Stimulated activated CD8-positive, alpha-beta memory T cell treated with anti-CD3 and anti-CD28 coated beads, Interleukin-12 subunit alpha, Interleukin-12 subunit beta, amount 100 ng/mL, for 4 hours (primary cell): Measurements from ENCODE around the gene DNAJB4.
"Not testable (repeated sequence)": the region's sequence is repeated elsewhere in the genome, so short reads cannot be mapped to it uniquely, and the experiment has no call there.

ENCODE experiments used
- DNase-seq: peaks from one replicate; pipeline ENCODE4 v3.0.0-alpha.2; 2020; ENCODE audit warnings: low read depth

Gene DNAJB4

GRCh38 chr1:78038491-78038939 lies 33.8 kb downstream of the DNAJB4 start:
- DNase-seq, result no peak

DNA sequence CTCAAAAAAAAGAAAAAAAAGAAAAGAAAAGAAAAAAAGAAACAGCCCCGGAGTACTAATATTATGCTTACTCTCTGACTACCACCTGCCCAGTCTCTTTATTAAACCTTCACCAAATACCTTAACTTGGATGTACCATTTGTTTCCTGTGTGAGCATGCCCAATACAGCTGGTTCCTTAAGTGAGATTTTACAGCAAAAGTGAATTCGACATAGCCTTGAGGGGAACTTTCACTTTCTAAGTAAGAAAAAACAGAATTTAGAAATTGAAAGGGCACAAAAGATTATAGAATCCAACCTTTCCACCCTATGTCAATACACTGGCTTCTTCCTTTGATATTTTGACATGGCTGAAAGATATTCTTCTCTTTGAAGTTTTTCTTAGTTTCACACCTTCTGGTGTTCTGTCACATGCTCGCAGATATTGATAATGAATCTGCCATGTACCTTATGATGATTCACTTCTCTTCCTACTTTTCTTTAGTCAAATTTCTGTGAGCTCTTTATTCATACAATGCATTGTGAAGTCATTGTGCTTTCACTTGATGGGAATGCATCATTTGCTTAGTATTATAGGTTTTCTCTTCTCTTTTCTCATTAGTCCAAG lies 35.8 kb downstream of the DNAJB4 start:
- no peak for DNase-seq

GRCh38 chr1:78043436-78043835 lies 38.7 kb downstream of the DNAJB4 start:
- DNase-seq, result no peak

GRCh38 chr1:78044796-78045562 lies 40.2 kb downstream of the DNAJB4 start:
- no peak for DNase-seq

DNA sequence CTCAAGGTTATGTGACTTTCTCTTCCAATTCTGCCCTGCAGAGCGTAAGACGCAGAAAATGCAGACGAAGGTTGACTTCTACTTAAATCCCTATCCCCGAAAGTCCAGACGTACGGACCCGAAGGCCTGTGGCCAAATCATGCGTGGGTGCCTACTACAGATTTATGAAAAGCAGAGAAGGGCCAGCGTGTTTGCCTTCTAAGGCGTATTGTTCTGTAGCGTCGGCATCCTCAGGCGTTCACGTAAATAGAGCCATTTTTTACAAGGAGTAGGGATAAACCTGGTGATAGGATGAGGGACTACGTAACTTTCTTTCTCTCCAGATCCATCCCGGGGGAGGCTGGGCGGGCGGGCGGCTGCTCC lies 40.8 kb downstream of the DNAJB4 start:
- no peak for DNase-seq

GRCh38 chr1:78045926-78046778 lies 41.4 kb downstream of the DNAJB4 start, which contains the start of gene GIPC2:
TSS of gene GIPC2 (plus strand) at chr1:78045966. CDS start at chr1:78046095, 129 bp downstream.
- no peak for DNase-seq

DNA sequence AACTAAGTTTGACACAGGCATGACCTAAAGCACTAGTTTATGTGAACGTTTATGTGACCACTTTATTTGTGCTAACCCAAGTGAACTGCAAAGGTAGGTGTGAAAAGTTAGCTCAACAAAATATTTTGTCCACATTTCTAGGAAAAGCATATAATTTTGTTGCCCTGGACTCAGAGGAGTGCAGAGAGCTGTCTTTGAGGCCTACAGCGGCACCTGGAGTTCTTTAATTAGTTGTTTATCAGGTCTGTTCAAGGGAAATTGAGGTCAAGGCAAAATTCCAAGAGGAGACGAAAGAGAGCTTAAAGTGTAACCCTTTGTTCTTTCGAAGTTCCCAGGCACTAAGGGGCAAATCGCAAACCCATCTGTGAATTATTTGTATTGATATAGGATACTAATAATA lies 42.4 kb downstream of the DNAJB4 start:
- DNase-seq, result no peak

GRCh38 chr1:78047631-78048030 lies 42.9 kb downstream of the DNAJB4 start:
- DNase-seq, result no peak

DNA sequence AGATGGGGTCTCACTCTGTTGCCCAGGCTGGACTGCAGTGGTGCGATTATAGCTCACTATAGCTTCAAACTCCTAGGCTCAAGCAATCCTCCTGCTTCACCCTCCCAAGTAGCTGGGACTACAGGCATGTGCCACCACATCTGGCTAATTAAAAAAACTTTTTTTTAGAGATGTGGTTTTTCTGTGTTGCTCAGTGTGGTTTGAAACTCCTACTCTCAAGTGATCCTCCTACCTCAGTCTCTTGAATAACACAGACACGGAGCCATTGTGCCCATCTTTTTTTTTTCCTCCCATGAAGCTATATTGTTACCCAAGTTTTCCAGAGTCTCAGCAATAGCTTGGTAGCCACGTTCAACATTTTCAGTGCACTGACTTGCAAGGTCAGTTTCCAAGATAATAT lies 43.7 kb downstream of the DNAJB4 start:
- no peak for DNase-seq

DNA sequence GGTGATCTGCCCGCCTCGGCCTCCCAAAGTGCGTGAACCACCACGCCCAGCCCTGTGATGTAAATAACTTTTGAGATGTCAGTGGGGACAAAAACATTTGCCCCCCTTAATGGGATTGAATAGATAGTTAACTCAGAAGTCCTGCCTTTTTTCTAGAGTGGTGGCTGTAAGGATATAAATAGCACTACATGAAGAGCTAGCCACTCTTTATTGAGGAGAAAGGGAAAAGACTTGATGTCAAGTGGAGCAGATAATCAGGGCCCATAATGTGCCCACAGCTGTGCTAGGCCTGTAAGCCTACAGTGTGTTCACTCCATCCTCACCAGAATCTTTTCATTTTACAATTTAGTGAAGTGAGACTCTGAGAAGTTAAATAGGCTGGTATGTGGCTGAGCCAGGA lies 44.7 kb downstream of the DNAJB4 start:
- DNase-seq, result no peak

- DNase-seq, result no peak
Observed at GRCh38 chr1:78051005-78051404, 46.3 kb downstream of the DNAJB4 start.

- DNase-seq, result no peak
Observed at GRCh38 chr1:78052685-78053405, 48.1 kb downstream of the DNAJB4 start.

GRCh38 chr1:78053498-78053897 lies 48.8 kb downstream of the DNAJB4 start:
- DNase-seq, result no peak

DNA sequence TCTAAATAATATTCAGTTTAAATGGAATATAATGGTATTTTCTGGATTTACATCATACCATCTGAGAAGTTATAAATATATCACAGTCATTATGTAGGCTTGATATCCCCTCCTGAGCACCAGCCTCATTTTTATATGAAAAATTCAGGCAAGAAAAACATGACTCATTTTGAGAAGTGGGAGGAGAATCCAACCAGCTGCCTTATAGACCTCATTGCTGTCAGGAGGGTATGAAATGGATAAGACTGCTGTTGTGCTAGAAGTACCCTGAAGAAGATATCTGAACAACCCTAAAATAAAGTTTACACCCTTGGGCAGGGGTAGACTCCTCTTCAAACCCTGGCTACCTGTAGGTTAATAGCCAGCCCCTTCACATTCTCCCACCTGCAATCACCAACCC lies 49.8 kb downstream of the DNAJB4 start:
- no peak for DNase-seq

DNA sequence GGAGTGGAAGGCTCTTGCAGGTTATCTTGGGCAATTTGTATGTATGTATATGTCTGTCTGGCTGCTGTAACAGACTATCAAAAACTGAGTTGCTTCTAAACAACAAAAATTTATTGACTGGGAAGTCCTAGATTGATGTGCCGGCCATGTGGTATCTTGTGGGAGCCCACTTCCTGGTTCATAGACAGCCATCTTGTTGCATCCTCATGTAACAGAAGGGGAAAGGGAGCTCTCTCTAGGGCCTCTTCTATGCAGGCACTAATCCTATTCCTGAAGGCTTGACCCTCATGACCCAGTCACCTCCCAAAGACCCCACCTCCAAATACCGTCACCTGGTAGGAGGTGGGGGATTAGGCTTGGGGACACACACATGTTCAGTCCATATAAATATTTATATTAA lies 50.2 kb downstream of the DNAJB4 start:
- DNase-seq, result no peak

DNA sequence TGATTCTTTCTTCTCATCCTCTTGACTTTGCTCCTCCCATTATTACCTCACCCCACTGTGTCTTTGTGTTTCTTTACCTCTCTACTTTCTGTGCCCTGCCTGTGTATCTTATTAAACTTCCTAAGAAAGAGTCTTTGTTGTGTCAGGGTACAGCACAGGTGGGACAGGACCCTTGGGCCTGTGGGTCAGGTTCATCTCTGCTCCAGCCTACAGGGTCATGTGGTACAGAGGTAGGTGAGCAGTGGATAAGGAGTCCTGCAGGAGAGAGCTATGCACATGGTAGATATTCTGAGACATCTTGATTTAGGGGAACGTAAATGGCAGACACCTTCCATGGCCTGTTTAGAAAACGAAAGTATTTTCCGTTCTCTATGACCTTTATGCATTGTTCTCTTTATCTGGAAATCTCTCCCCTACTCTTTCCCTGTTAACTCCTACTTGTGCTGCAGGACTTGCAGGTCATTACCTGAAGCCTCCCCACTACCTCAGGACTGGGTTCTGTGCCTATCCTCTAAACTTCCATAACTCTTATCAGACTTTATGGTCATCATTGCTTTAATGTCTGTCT lies 50.9 kb downstream of the DNAJB4 start:
- no peak for DNase-seq

GRCh38 chr1:78058670-78059069 lies 53.9 kb downstream of the DNAJB4 start:
- DNase-seq, result no peak

GRCh38 chr1:78060857-78061563 lies 56.3 kb downstream of the DNAJB4 start:
- no peak for DNase-seq

DNA sequence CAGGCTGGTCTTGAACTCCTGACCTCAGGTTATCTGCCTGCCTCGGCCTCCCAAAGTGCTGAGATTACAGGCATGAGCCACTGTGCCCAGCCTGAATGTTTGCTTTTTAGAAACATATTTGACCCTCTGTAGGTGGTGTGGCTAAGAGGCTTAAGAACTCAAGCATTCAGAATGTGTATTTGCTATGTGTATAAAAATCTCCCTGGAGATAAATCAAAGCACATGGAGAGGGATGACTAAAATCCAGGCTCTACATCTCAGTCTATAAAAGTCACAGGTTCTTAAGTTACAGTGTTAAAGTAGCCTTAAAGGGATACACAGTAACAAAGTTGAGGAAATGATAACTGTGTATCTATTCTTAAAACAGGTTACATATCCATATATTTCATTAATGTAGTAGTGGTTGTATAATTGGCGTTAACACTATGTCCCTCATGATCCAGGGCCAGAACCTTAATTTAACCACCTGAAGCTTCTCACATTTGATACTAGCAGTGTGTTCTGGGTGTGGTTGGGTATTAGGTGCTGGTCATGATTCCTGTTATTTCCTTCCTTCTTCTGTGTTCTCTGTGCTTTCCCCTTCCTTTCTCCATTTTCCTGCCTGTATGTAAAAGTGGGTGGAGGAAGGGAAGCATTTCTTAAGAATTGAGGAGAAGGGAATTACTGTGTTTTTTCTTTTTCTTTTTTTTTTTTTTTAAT lies 57.2 kb downstream of the DNAJB4 start:
- no peak for DNase-seq

DNA sequence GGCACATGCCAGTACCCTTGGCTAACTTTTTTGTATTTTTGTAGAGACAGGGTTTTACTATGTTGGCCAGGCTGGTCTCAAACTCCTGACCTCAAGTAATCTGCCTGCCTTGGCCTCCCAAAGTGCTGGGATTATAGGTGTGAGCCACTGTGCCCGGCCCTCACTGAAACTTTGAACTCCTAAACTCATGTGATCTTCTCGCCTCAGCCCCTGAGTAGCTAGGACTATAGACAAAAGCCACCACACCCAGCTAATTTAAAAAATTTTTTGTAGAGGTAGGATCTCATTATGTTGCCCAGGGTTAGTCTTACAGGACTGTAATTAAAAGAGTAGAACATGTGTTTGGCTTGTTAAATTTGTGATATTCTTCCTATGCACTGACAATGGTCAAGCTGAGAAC lies 60.1 kb downstream of the DNAJB4 start:
- DNase-seq, result not testable (repeated sequence)
